Measurements from ENCODE around the gene CNFN.
"Not testable (repeated sequence)": the region's sequence is repeated elsewhere in the genome, so short reads cannot be mapped to it uniquely, and the experiment has no call there.

The CNFN gene

DNA sequence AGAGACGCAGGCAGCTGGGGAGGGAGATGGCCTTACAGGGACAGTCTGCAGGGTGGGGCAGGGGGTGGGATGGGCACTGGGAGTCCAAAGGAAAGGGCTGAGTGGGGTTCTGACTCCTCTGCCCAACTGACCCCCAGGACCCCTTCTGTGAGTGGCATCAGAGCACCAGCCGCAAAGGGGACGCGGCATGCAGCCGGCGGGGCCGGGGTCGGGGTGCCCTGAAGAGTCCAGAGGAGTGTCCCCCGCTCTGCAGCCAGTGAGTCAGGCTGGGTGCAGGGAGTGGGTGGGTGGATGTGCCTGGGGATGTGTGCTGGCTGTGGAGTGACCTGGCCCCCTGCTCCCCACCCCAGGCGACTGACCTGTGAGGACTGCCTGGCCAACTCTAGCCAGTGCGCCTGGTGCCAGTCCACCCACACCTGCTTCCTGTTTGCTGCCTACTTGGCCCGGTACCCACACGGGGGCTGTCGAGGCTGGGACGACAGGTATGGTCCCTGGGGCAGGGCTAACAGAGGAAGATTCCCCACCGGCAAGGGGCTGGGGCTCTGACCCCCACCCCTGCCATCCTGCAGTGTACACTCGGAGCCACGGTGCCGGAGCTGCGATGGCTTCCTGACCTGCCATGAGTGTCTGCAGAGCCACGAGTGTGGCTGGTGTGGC, 38.9 kb downstream of the CNFN start:
- no peak for DNase-seq (ENCODE audit: low read depth, low spot score)

DNA sequence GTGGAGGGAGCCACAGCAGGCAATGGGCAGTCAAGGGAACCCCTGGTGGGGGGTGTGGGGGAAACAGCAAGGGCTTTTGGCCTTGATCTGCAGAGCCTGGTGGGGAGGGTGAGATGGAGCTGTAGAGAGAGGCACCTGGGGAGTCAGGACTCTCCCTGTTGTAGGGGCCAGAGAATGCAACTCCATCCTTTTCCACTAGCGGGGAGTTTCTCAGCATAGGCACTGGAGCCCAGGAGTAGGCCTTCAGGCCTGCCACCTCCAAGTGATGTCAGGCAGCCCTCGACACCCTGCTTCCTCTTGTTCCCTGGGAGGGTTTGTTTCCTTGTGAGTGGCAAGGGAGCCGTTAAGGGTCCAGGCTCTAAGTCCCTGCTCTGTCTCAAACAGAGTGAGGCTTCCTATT, 39.7 kb downstream of the CNFN start:
- no peak for DNase-seq (ENCODE audit: low read depth, low spot score)

DNA sequence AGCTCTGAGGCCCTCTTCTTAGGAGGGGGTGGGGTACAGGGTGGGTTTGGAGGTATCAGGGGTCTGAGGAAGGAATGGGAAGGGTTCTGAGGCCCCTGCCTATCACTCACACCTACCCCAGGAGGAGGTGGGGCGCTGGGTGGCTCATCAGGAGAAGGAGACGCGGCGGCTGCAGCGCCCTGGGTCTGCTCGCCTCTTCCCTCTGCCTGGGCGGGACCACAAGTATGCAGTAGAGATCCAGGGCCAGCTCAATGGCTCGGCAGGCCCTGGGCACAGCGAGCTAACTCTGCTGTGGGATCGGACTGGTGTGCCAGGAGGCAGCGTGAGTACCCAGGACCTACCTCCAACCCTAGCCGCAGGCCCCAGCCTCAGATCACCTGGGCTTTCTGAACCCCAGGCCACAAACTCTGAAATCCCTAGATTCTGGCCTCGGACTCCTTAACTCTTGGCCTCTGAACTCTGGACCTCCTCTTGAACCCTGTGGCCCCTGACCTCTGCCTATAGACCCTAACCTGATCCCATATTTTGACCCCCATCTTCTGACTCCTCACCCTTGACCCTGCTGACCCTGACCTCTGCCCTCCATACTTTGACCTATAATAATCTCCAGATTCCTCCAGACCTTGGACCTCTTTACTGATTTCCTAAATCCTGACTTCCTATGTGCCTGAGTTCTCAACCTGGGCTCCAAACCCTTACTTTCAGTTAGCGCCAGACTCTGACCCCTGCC, 40.6 kb downstream of the CNFN start:
- no peak for DNase-seq (ENCODE audit: low read depth, low spot score)

DNA sequence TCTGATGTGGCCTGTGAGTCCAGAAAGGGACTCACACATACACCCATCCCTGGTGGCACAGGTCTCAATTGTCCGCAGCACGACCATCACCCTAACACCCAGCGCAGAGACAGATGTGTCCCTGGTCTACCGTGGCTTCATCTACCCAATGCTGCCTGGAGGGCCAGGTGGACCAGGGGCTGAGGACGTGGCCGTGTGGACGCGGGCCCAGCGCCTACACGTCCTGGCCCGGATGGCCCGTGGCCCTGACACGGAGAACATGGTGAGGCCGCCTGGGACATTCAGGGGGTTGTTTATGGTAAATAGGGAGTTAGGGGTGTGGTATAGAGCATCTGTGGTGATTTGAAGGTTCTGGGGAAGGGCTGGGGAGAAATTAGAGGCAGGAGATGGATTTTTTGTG, 41.9 kb downstream of the CNFN start:
- no peak for DNase-seq (ENCODE audit: low read depth, low spot score)

DNA sequence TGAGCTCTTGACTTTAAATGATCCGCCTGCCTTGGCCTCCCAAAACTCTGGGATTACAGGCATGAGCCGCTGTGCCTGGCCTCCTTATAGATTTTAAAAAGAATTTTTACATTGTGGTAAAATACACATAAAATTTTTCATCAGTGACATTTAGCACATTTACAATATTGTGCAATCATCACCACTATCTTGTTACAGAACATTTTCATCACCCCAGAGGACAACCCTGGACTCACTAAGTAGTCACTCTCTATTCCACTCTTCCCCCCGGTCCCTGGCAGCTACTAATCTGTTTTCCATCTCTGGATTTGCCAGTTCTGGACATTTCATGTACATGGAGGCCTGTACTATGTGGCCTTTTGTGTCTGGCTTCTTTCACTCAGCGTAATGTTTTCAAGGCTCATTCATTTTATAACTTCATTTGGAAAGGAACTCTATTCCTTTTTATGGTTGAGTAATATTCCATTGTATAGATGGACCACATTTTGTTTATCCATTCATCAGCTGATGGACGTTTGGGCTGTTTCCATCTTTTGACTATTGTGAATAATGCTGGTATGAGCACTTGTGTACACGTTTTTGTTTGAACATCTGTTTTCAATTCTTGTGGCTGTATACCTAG, 44.8 kb downstream of the CNFN start:
- DNase-seq (ENCODE audit: low read depth, low spot score) = no peak

DNA sequence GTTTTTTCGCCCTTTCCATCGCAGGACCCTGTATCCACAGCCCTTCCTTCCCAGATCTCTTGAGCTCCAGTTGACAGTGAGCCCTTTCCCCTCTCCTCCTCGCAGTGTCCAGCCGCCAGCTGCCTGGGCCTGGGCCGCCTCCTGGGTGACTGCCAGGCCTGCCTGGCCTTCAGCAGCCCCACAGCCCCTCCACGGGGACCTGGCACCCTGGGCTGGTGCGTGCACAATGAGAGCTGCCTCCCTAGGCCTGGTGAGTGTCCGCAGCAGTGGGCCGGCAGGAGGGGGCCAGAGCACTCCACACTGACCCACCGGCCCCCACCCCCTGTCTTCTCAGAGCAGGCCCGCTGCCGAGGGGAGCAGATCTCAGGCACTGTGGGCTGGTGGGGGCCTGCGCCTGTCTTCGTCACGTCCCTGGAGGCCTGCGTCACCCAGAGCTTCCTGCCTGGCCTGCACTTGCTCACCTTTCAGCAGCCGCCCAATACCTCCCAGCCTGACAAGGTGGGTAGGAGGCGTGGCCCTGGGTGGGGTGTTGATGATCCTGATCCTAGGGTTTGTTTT, 45.7 kb downstream of the CNFN start:
- DNase-seq (ENCODE audit: low read depth, low spot score) = no peak

DNA sequence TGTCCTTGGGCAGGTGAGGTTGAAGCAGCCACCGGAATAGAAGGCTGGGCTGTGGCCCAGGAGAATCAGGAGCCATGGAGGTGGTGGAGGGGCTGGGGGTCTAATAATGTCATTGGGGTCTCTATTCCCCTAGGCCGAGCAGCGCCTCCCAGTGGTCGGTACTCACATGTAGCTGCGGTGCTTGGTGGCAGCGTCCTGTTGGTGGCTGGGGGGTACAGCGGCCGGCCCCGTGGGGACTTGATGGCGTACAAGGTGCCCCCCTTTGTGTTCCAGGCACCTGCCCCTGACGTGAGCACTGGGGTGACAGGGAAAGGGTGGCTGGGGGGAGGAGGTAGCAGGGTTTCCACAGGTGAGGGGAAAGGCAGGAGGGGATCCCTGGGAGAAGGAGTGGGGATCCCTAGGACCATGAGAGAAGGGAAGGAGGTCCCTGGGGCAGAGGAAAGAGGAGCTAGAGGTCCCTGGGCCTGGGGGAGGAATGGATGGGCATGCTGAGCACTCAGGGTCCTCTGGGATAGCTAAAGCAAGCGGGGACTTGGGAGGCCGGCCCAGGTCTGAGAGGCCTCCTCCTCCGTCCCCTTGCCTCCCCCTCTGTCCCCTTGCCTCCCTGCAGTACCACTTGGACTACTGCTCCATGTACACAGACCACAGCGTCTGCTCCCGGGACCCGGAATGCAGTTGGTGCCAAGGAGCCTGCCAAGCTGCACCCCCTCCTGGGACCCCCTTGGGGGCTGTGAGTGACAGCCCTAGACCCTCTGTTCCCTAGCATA, 46.6 kb downstream of the CNFN start:
- DNase-seq (ENCODE audit: low read depth, low spot score) = no peak

DNA sequence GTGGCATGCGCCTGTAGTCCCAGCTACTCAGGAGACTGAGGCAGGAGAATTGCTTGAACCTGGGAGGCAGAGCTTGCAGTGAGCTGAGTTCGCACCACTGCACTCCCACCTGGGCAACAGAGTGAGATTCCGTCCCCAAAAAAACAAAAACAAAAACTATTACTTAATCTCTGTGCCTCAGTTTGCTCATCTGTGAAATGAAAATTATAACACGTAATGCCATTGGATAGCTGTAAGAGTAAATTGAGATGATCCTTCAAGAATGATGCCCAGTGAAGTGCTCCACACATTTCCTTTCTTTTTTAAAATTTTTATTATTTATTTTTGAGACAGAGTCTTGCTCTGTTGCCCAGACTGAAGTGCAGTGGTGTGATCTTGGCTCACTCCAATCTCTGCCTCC, 50.2 kb downstream of the CNFN start:
- not testable (repeated sequence) for DNase-seq (ENCODE audit: low read depth, low spot score)

DNA sequence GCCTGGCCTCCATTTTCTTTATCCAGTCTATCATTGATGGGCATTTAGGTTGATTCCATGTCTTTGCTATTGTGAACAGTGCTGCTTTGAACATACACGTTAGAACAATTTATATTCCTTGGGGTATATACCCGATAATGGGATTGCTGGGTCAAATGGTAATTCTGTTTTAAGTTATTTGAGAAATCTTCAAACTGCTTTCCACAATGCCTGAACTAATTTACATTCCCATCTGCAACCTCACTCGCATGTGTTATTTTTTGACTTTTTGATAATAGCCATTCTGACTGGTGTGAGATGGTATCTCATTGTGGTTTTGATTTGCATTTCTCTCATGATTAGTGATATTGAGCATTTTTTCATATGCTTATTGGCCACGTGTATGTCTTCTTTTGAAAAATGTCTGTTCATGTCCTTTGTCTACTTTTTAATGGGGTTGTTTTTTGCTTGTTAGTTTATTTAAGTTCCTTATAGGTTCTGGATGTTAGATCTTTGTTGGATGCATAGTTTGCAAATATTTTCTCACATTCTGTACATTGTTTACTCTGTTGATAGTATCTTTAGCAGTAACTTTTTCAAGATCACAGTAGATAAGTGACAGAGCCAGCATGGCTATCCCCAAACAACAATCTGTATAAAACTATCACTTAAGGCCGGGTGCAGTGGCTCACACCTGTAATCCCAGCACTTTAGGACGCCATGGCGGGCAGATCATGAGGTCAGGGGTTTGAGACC, 50.8 kb downstream of the CNFN start:
- DNase-seq (ENCODE audit: low read depth, low spot score) = not testable (repeated sequence)

All from ELF-1 (cell line).